NCI-H2171 treated with DMSO at 0.1 percent for 48 hours (cell line): Measurements from ENCODE around the gene LKAAEAR1.
A peak's percentile ranks its signal among the peaks of the same experiment; 100 is the strongest.

ENCODE experiments used
- DNase-seq: peaks from one replicate; lab custom pipeline; 2025; lab: John Stamatoyannopoulos, UW

The LKAAEAR1 gene

DNA sequence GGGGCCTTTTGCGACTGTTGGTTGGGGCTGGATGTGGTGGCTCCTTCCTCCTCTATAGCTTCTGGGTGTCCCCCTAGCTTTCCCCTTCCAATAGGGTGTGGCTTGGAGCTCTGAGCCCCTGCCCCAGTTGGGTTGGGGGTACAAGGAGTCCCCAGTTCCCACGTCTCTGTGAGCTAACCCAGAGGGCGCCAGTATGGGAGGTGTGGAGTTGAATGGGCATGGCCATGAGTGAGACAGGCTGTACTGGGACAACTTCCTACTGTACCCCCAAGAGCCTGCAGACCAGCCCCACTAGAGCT is 47.0 kb downstream of the LKAAEAR1 start:
- DNase-seq: no peak

DNA sequence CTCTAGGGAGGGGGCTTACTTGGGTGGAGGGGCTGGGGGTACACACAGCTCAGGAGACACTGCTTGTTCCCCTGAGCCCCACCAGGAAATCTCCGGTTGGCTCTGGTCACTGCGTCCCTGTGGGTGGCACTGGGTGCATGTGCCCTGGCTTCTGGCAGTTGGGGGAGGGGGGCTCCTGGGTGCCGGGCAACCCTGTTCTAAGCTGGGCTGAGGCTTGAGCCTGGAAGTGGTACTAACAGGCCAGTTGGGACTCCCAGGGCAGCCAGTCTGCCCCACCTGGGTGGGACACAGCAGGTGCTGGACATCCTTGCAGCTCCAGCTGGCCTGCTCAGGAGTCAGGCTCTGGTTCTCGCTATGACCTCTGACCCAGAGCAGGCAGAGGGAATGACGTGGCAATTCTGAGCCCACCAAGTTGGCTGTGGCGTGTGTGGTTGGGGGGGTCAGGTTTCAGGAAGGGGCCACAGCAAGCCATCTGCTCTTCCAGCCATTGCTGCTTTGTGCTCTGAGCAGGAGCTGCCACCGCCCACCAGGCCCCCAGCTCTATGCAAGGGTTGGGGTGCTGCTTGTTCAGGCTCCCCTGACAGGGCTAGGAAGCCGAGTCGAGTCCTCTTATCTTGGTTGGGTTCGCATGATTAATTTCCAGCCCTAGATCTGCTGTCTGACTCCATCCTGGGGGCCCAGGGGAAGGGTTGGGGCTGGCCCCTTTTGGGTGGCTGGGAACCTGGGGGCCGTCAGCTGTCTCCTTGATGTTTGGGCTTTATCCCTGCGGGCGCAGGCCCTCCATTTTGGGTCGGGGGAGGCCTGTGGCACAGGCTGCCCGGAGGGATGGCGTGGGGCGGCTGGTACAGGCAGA is 47.6 kb downstream of the LKAAEAR1 start:
- DNase-seq: peak; percentile 59

DNA sequence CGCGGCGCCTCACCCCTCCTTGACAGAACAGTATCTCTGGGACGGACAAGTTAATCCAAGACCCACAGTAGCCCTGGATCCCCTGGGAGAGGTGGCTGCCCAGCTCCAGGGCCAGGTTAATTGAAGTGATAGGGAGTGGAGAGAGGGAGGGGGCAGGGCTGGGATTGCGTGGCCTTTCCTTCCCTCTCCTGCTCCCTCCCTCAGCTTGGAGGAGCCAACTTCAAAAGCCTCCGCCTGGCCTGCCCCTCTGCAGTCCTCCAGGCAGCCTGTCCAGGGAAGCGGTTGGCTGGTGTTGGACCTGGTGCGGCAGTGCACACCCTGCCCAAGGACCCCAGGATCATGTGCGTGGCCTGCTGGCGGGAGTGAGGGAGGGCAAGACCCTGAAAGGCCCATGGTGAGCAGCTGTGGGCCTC is 48.3 kb downstream of the LKAAEAR1 start, which contains the start of gene C20orf204:
C20orf204 (plus strand) TSS at position 250 of the 413 bp plus-strand sequence; CDS start at position 392, 142 bp downstream.
- DNase-seq: no peak

DNA sequence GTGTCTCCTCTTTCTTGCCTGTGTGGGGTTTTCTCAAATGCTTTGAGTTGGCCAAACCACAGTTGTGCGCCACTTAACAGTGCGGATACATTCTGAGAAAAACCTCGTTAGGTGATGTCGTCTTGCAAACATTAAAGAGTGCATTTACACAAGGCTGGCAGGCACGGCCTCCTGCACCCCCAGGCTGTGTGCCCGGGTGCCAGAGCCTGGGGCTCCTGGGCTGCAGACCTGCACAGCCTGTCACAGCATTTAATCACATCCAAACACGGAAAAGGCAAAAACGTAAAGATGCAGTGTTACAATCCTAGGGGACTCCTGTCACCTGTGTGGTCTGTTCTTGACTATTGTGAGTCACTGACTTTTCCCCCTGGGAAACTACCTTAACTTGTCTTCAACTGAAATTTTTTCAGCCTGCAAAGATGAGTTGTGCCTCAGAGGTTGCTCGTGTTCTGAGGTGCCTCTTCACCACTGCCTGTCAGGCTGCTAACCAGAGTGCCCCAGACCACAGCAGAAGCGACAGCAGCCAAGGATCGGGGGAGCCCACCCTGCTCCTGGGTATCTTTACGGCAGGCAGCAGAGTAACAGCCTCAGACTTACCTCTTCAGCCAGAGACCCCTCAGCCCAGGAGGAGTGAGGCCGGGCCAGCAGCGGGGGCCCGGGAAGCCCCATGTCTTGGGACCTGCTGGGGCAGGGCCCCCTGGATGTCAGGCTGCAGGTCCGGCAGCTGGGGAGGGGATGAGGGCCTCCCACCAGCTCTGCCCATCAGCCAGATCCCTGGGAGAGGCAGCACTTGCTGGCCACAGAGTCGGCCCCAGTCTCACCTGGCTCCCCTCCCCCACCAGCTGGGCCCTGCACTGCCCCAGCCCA is 48.9 kb downstream of the LKAAEAR1 start:
- peak; percentile 8 for DNase-seq

DNA sequence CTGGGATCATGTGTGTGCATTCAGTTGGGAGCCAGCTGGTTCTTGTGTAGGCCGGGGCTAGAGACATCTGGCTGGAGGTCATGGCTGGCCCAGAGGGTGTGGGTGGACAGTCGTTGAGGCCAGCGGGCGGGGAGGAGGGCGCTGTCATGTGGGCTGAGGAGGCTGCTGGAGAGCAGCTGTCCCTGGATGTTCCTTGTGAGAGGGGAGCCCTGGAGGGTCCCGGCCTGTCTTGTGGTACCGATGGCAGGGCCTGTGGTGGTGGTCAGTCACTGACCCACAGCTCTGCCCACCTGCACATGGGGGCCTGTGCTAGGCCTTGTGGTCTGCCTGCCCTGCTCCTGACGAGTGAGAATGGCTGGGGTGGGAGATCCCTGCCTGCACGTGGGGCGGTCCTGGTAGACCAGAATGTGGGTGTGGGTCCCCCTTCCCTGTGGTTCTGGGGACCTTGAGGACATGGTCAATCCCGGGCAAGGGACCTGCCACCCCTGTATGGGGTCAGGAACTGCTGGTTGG is 50.2 kb downstream of the LKAAEAR1 start:
- DNase-seq: no peak
